HepG2 (cell line): ENCODE data around the gene DPH7. TPM values are rescaled to one million over a fixed set of nuclear protein-coding genes. Genes with fewer than 3 reads are reported as not detected.

Source experiments
- ATAC-seq: fragments of 200-7000 bp; cut with Tn5 transposase; 3 replicates; pipeline ENCODE4 v1.9.1; 2020; ENCODE audit warnings: mild to moderate bottlenecking, moderate library complexity
- BruUV-seq: library from RNA; stranded (reverse); fragments of 400-500 nt; replicated peaks from 2 replicates; lab custom pipeline; 2021; lab: Mats Ljungman, UMichigan
- CTCF ChIA-PET: fragments of 300-600 bp; formaldehyde crosslinking; extraction: SDS; loops from one replicate; lab custom pipeline; 2021; ENCODE audit warnings: low total read pairs, inconsistent platforms, low intra/inter-chr PET ratio; lab: Yijun Ruan, JAX
- POLR2A ChIA-PET: fragments of 350-600 bp; sonication (Branson Sonifier 250); formaldehyde crosslinking; loops from one replicate; lab custom pipeline; 2020; ENCODE audit warnings: antibody characterized with exemption, inconsistent platforms; lab: Yijun Ruan, JAX
- DNase-seq: peaks from one replicate; pipeline ENCODE4 v3.0.0-alpha.2; 2015; ENCODE audit warnings: low spot score
- FAIRE-seq: peaks from 3 replicates; lab custom pipeline; 2011; peaks lifted over from hg19 to GRCh38; lab: Jason Lieb, UNC
- H2AFZ ChIP-seq: one replicate; pipeline ENCODE4 v1.6.1; 2011; ENCODE audit warnings: low read length, inconsistent platforms
- H3K27ac ChIP-seq: fragments of 300-600 bp; 3 replicates; pipeline ENCODE4 v1.8.0; 2011; ENCODE audit warnings: mixed run types, mild to moderate bottlenecking, mixed read lengths, low read length, inconsistent platforms; ENCODE audit not compliant: insufficient read depth; ENCODE audit errors: extremely low read length
- H3K27me3 ChIP-seq, 2 experiments: fragments of 200-600 bp in 1 of 2; 2 replicates in 1 of 2; 3 replicates in 1 of 2; pipeline versions ENCODE4 v1.6.0 to v1.8.0; 2011; ENCODE audit warnings: low read length in 2 of 2, mild to moderate bottlenecking in 2 of 2, moderate library complexity in 2 of 2, inconsistent platforms in 1 of 2; ENCODE audit not compliant: insufficient read depth in 2 of 2, control insufficient read depth in 1 of 2
- H3K36me3 ChIP-seq, 2 experiments: fragments of 200-600 bp in 1 of 2; replicated peaks in 1 of 2; 2 replicates in 1 of 2; 3 replicates in 1 of 2; pipeline versions ENCODE4 v1.5.1 to v1.8.0; 2011; ENCODE audit warnings: low read length in 2 of 2, inconsistent platforms in 1 of 2; ENCODE audit not compliant: insufficient read depth in 2 of 2, control insufficient read depth in 1 of 2
- H3K4me1 ChIP-seq: 2 replicates; pipeline ENCODE4 v1.5.1; 2012; ENCODE audit warnings: low read length, inconsistent platforms; ENCODE audit not compliant: insufficient read depth
- H3K4me2 ChIP-seq: 2 replicates; pipeline ENCODE4 v1.6.0; 2011; ENCODE audit warnings: low read depth, low read length, inconsistent platforms
- H3K4me3 ChIP-seq, 3 experiments: fragments of 200-600 bp in 1 of 3; sonication (generic), shearing (Covaris generic) in 1 of 3; replicated peaks in 1 of 3; 2 replicates each; pipeline ENCODE4 v1.5.1; 2011 to 2016; ENCODE audit warnings: low read length in 3 of 3, inconsistent platforms in 2 of 3, low read depth in 2 of 3, mild to moderate bottlenecking in 2 of 3, control low read depth in 1 of 3, mixed read lengths in 1 of 3; ENCODE audit not compliant: insufficient read depth in 1 of 3
- H3K79me2 ChIP-seq: one replicate; pipeline ENCODE4 v1.6.1; 2011; ENCODE audit warnings: low read length, inconsistent platforms; ENCODE audit not compliant: insufficient read depth
- H3K9ac ChIP-seq: 2 replicates; pipeline ENCODE4 v1.6.0; 2011; ENCODE audit warnings: mild to moderate bottlenecking, low read depth, low read length, inconsistent platforms; ENCODE audit not compliant: insufficient read depth
- H3K9me3 ChIP-seq: 2 replicates; pipeline ENCODE4 v1.5.1; 2012; ENCODE audit warnings: mild to moderate bottlenecking, low read length
- H4K20me1 ChIP-seq: 2 replicates; pipeline ENCODE4 v1.6.0; 2011; ENCODE audit warnings: inconsistent platforms, mild to moderate bottlenecking, low read length, moderate library complexity; ENCODE audit not compliant: insufficient read depth
- ATM ChIP-seq: fragments of 450-650 bp; IDR thresholded peaks from 2 replicates; pipeline ENCODE4 v1.7.1; 2017; ENCODE audit warnings: mild to moderate bottlenecking, borderline replicate concordance
- ZNF331 ChIP-seq: sonication (generic); formaldehyde crosslinking; IDR thresholded peaks from 2 replicates; pipeline ENCODE4 v1.4.0; 2020; ENCODE audit warnings: missing genetic modification reagents
- WGBS: methylation state at CpG from one replicate; pipeline ENCODE4 v1.1.6; 2017; ENCODE audit warnings: low lambda C conversion rate; 5-methylcytosine and 5-hydroxymethylcytosine counted together
- in situ Hi-C: cut with HindIII; loops from 2 replicates; pipeline ENCODE4 v1.10.0; 2017; ENCODE audit warnings: low pct_unique_long_range_greater_than_20kb; ENCODE audit not compliant: extremely low pct_ligation_motif_present
- intact Hi-C: fragments of 100-400 bp; cut with micrococcal nuclease; formaldehyde crosslinking; loops from one replicate; pipeline ENCODE4 v1.10.0; 2022; ENCODE audit not compliant: unreplicated experiment
- polyA plus RNA-seq, 8 experiments: library from polyadenylated mRNA; depleted of rRNA in 3 of 8; stranded (reverse) in 7 of 8; unstranded in 1 of 8; fragments of >200 nt; fragmentation: Illumina TruSeq in 4 of 8; extraction: Trizol in 4 of 8; gene quantifications; 2 replicates each; pipeline versions ENCODE4 v1.2.1 to v1.2.3, GENCODE V29; 2011 to 2016; ENCODE audit warnings: low read depth in 4 of 8, missing spikeins in 1 of 8, mixed read lengths in 1 of 8; ENCODE audit not compliant: insufficient read depth in 1 of 8
- total RNA-seq, 5 experiments: library from RNA; depleted of rRNA; stranded (reverse); fragments of >200 nt; fragmentation: Illumina TruSeq; extraction: Trizol; gene quantifications; 2 replicates each; pipeline ENCODE4 v1.2.3, GENCODE V29; 2016; ENCODE audit warnings: low read depth in 1 of 5
- TF ChIP-seq, protein P1 (sequence below): sonication (generic); formaldehyde crosslinking; IDR thresholded peaks from 2 replicates; pipeline ENCODE4 v1.4.0; 2020; ENCODE audit warnings: missing genetic modification reagents, low read depth, mild to moderate bottlenecking, borderline replicate concordance
- TF ChIP-seq, protein P2 (sequence below): sonication (generic); formaldehyde crosslinking; IDR thresholded peaks from 2 replicates; pipeline ENCODE4 v1.5.0; 2020; ENCODE audit warnings: missing genetic modification reagents, mild to moderate bottlenecking, borderline replicate concordance

DPH7 gene
- total and polyA plus RNA-seq, 2 of the 13 experiments (the other 11 are each of a cell fraction or from before 2014, with no cell fraction given) = 27.6 to 31.6 TPM

DNA sequence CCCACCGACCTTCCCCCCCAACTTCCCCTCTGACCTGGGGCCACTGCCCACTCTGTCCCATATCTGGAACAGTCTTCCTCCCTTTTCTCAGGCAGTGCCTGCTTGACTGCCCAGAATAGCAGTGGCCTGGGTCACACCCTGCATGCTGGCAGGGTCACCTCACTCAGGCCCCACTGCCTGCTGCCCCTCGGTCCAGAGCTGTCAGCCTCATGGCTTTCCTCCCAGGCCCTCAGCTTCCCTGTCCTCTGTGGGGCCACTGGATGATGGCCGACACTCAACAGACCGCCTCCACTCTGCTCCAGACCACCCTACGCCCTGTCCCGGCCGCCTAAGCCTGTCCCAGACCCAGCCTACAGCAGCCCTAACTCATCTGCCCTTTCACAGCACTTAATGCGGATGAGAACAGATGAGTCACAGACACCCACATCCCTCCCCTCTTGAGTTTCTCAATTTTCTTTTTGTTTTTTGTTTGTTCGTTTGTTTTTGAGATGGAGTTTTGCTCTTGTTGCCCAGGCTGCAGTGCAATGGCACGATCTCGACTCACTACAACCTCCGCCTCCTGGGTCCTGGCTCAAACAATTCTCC lies 34.5 kb downstream of the DPH7 start:
- in situ Hi-C loops = no loop called here
- no TSS peak for BruUV-seq
- Histone ChIP-seq H3K9ac (no peak overlapping the region), H3K79me2 (no peaks in the 10 kb centered on the region), H3K4me2 (no peak overlapping the region), H3K36me3 (no peaks in the 10 kb centered on the region), H3K27me3 (peaks cover 0 to 2% of the 10 kb centered on the region in 2 experiments; a peak in 2 of 5 replicates), H3K4me1 (no peaks in the 10 kb centered on the region; the same call in 1 of the 2 replicates), H3K27ac (no peak overlapping the region), H3K9me3 (peaks cover 10% of the 10 kb centered on the region; the same call in 1 of the 2 replicates), H2AFZ (no peak overlapping the region), H3K4me3 (no peak overlapping the region), H4K20me1 (no peaks in the 10 kb centered on the region)
- TF ChIP-seq, protein P1, sequence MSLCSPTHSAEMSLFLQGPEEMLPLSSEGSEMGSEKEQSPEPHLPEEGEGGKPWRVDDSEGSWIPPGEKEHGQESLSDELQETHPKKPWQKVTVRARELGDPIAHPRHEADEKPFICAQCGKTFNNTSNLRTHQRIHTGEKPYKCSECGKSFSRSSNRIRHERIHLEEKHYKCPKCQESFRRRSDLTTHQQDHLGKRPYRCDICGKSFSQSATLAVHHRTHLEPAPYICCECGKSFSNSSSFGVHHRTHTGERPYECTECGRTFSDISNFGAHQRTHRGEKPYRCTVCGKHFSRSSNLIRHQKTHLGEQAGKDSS (CRISPR knock-in tag) = no peak
- no peak for TF ChIP-seq ATM
- TF ChIP-seq, protein P2, sequence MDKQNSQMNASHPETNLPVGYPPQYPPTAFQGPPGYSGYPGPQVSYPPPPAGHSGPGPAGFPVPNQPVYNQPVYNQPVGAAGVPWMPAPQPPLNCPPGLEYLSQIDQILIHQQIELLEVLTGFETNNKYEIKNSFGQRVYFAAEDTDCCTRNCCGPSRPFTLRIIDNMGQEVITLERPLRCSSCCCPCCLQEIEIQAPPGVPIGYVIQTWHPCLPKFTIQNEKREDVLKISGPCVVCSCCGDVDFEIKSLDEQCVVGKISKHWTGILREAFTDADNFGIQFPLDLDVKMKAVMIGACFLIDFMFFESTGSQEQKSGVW (CRISPR knock-in tag) = no peak
- no peak for TF ChIP-seq ZNF331
- WGBS = 64% methylated on average over 12 of the region's 12 CpGs
- ATAC-seq (no peak; the same call in 2 of the 3 replicates), FAIRE-seq (no peak), DNase-seq (no peak)
- intact Hi-C loops = no loop called here
- POLR2A ChIA-PET = no interaction called here
- CTCF ChIA-PET = no interaction called here
